Vagina (tissue), 2 donors: Measurements from ENCODE around the gene PMEPA1.

Experiments used
- POLR2AphosphoS5 ChIP-seq, 2 donors: sonication (generic); formaldehyde crosslinking; IDR thresholded peaks; one replicate each; pipeline ENCODE4 v1.9.0; 2017; ENCODE audit warnings: antibody characterized with exemption in 2 of 2, mild to moderate bottlenecking in 2 of 2, low read depth in 1 of 2; ENCODE audit not compliant: insufficient read depth in 1 of 2
- TF ChIP-seq, protein P1 (sequence below), 3 experiments: fragments of 450-650 bp in 2 of 3; fragments of 200-600 bp in 1 of 3; sonication (generic) in 1 of 3; IDR thresholded peaks; one replicate each; pipeline ENCODE4 v1.5.1; 2017 to 2019; ENCODE audit warnings: antibody characterized with exemption in 3 of 3, mild to moderate bottlenecking in 2 of 3, moderate library complexity in 2 of 3

GRCh38 chr20:57755609-57756008 is 45.8 kb upstream of the PMEPA1 start:
- TF ChIP-seq POLR2AphosphoS5 (IDR thresholded peaks at IDR 0.05; ENCODE audit: insufficient read depth in 1 of 2, low read depth in 1 of 2): no peak
- TF ChIP-seq, protein P1, sequence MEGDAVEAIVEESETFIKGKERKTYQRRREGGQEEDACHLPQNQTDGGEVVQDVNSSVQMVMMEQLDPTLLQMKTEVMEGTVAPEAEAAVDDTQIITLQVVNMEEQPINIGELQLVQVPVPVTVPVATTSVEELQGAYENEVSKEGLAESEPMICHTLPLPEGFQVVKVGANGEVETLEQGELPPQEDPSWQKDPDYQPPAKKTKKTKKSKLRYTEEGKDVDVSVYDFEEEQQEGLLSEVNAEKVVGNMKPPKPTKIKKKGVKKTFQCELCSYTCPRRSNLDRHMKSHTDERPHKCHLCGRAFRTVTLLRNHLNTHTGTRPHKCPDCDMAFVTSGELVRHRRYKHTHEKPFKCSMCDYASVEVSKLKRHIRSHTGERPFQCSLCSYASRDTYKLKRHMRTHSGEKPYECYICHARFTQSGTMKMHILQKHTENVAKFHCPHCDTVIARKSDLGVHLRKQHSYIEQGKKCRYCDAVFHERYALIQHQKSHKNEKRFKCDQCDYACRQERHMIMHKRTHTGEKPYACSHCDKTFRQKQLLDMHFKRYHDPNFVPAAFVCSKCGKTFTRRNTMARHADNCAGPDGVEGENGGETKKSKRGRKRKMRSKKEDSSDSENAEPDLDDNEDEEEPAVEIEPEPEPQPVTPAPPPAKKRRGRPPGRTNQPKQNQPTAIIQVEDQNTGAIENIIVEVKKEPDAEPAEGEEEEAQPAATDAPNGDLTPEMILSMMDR (IDR thresholded peaks at IDR 0.05): no peak
